HepG2 (cell line): ENCODE data around the gene ADORA2B. TPM values are rescaled to one million over a fixed set of nuclear protein-coding genes. Genes with fewer than 3 reads are reported as not detected.

Experiments used
- AKNA ChIP-seq: sonication (generic); formaldehyde crosslinking; IDR thresholded peaks from 2 replicates; pipeline ENCODE4 v1.4.0; 2020; ENCODE audit warnings: missing genetic modification reagents, borderline replicate concordance
- HNRNPK ChIP-seq: fragments of 200-400 bp; formaldehyde crosslinking; IDR thresholded peaks from 2 replicates; pipeline ENCODE4 v1.6.1; 2018; ENCODE audit warnings: low read length, low read depth, moderate library complexity, mild to moderate bottlenecking; ENCODE audit not compliant: poor library complexity, severe bottlenecking
- KDM6A ChIP-seq: IDR thresholded peaks from 2 replicates; pipeline ENCODE4 v1.6.1; 2016; ENCODE audit warnings: low read depth
- KLF12 ChIP-seq: sonication (generic); formaldehyde crosslinking; IDR thresholded peaks from 2 replicates; pipeline ENCODE4 v1.4.0; 2020; ENCODE audit warnings: missing genetic modification reagents, borderline replicate concordance
- LCORL ChIP-seq, 2 experiments: fragments of 450-650 bp in 1 of 2; sonication (generic) in 1 of 2; formaldehyde crosslinking in 1 of 2; IDR thresholded peaks; 2 replicates each; pipeline versions ENCODE4 v1.5.0 to v1.6.1; 2017 to 2020; ENCODE audit warnings: antibody characterized with exemption in 1 of 2, missing genetic modification reagents in 1 of 2
- SP2 ChIP-seq: sonication (generic); formaldehyde crosslinking; IDR thresholded peaks from 2 replicates; pipeline ENCODE4 v1.5.1; 2020; ENCODE audit warnings: mild to moderate bottlenecking, missing genetic modification reagents
- TRAFD1 ChIP-seq: sonication (generic); formaldehyde crosslinking; IDR thresholded peaks from 2 replicates; pipeline ENCODE4 v1.5.1; 2020; ENCODE audit warnings: missing genetic modification reagents, mild to moderate bottlenecking, borderline replicate concordance
- TRIM22 ChIP-seq: fragments of 450-650 bp; IDR thresholded peaks from 2 replicates; pipeline ENCODE4 v1.6.1; 2017
- U2AF1 ChIP-seq: fragments of 200-400 bp; formaldehyde crosslinking; optimal IDR thresholded peaks from 2 replicates; pipeline ENCODE3; 2017; ENCODE audit warnings: mild to moderate bottlenecking, low read depth, low read length
- ZBTB3 ChIP-seq: sonication (generic); formaldehyde crosslinking; IDR thresholded peaks from 2 replicates; pipeline ENCODE4 v1.4.0; 2020; ENCODE audit warnings: low read depth, mild to moderate bottlenecking, moderate library complexity, missing genetic modification reagents, borderline replicate concordance
- ZFP36L1 ChIP-seq: sonication (generic); formaldehyde crosslinking; IDR thresholded peaks from 2 replicates; pipeline ENCODE4 v1.8.0; 2022; ENCODE audit warnings: mild to moderate bottlenecking, missing genetic modification reagents, moderate library complexity
- ZNF441 ChIP-seq: sonication (generic); formaldehyde crosslinking; IDR thresholded peaks from 2 replicates; pipeline ENCODE4 v1.7.0; 2021; ENCODE audit warnings: missing genetic modification reagents, borderline replicate concordance
- ZNF546 ChIP-seq: sonication (generic); formaldehyde crosslinking; conservative IDR thresholded peaks from 2 replicates; pipeline ENCODE4 v1.8.1; 2023; ENCODE audit warnings: mild to moderate bottlenecking, missing genetic modification reagents
- ZNF598 ChIP-seq: sonication (generic); formaldehyde crosslinking; IDR thresholded peaks from 2 replicates; pipeline ENCODE4 v1.5.1; 2020; ENCODE audit warnings: mild to moderate bottlenecking, missing genetic modification reagents, borderline replicate concordance
- ZNF879 ChIP-seq: sonication (generic); formaldehyde crosslinking; IDR thresholded peaks from 2 replicates; pipeline ENCODE4 v1.8.1; 2023; ENCODE audit warnings: missing genetic modification reagents
- polyA plus RNA-seq, 8 experiments: library from polyadenylated mRNA; depleted of rRNA in 3 of 8; stranded (reverse) in 7 of 8; unstranded in 1 of 8; fragments of >200 nt; fragmentation: Illumina TruSeq in 4 of 8; extraction: Trizol in 4 of 8; gene quantifications; 2 replicates each; pipeline versions ENCODE4 v1.2.1 to v1.2.3, GENCODE V29; 2011 to 2016; ENCODE audit warnings: low read depth in 4 of 8, missing spikeins in 1 of 8, mixed read lengths in 1 of 8; ENCODE audit not compliant: insufficient read depth in 1 of 8
- total RNA-seq, 5 experiments: library from RNA; depleted of rRNA; stranded (reverse); fragments of >200 nt; fragmentation: Illumina TruSeq; extraction: Trizol; gene quantifications; 2 replicates each; pipeline ENCODE4 v1.2.3, GENCODE V29; 2016; ENCODE audit warnings: low read depth in 1 of 5
- TF ChIP-seq, protein P1 (sequence below): IDR thresholded peaks from 2 replicates; pipeline ENCODE4 v1.6.1; 2016; ENCODE audit warnings: mild to moderate bottlenecking, missing biosample characterization, missing genetic modification reagents
- TF ChIP-seq, protein P2 (sequence below): IDR thresholded peaks from 2 replicates; pipeline ENCODE4 v1.6.1; 2016; ENCODE audit warnings: missing compliant biosample characterization, missing genetic modification reagents, borderline replicate concordance
- TF ChIP-seq, protein P3 (sequence below): sonication (generic); formaldehyde crosslinking; IDR thresholded peaks from 2 replicates; pipeline ENCODE4 v1.5.0; 2020; ENCODE audit warnings: mild to moderate bottlenecking, low read depth, missing genetic modification reagents, borderline replicate concordance

Gene ADORA2B
- total and polyA plus RNA-seq, 2 of the 13 experiments (the other 11 are each of a cell fraction or from before 2014, with no cell fraction given): 10.4 to 20.0 TPM

DNA sequence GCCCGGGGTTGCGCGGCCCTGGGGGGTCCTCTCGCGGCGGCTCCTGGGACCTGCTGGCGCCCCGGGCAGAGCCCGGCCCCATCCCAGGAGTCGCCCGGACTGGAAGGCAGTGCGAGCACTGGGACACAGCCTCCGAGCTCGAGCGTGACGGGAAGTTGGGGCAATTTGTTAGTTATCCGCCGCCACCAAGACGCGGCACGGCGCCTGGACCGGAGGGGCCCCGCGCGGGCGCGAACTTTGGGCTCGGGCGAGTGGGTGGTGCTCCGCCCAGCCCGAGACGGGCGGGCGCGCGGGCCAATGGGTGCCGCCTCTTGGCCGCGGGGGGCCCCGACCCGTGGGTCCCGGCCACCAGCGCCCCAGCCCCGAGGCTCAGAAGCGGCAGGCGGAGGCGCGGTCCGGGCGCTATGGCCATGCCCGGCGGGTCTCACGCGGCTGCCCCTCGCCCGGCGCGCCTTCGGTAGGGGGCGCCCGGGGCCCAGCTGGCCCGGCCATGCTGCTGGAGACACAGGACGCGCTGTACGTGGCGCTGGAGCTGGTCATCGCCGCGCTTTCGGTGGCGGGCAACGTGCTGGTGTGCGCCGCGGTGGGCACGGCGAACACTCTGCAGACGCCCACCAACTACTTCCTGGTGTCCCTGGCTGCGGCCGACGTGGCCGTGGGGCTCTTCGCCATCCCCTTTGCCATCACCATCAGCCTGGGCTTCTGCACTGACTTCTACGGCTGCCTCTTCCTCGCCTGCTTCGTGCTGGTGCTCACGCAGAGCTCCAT lies at the start of gene ADORA2B (continued):
- TF ChIP-seq ZNF546 (CRISPR knock-in tag): peak; percentile 83; the same call in 1 of the 2 replicates
- TF ChIP-seq, protein P1, sequence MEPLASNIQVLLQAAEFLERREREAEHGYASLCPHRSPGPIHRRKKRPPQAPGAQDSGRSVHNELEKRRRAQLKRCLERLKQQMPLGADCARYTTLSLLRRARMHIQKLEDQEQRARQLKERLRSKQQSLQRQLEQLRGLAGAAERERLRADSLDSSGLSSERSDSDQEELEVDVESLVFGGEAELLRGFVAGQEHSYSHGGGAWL (CRISPR knock-in tag): no peak; the same call in 1 of the 2 replicates
- no peak for TF ChIP-seq TRIM22
- TF ChIP-seq, protein P2, sequence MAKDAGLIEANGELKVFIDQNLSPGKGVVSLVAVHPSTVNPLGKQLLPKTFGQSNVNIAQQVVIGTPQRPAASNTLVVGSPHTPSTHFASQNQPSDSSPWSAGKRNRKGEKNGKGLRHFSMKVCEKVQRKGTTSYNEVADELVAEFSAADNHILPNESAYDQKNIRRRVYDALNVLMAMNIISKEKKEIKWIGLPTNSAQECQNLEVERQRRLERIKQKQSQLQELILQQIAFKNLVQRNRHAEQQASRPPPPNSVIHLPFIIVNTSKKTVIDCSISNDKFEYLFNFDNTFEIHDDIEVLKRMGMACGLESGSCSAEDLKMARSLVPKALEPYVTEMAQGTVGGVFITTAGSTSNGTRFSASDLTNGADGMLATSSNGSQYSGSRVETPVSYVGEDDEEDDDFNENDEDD (CRISPR knock-in tag): peak; percentile 89; the same call in 1 of the 2 replicates
- no peak for TF ChIP-seq LCORL (IDR thresholded peaks at IDR 0.05)
- peak; percentile 58; the same call in 1 of the 2 replicates for TF ChIP-seq LCORL (CRISPR knock-in tag; IDR thresholded peaks at IDR 0.05)
- TF ChIP-seq TRAFD1 (CRISPR knock-in tag): no peak
- no peak for TF ChIP-seq ZFP36L1
- TF ChIP-seq SP2 (CRISPR knock-in tag): peak; percentile 77
- no peak for TF ChIP-seq ZBTB3 (CRISPR knock-in tag)
- peak; percentile 89; the same call in 1 of the 2 replicates for TF ChIP-seq ZNF879
- TF ChIP-seq, protein P3, sequence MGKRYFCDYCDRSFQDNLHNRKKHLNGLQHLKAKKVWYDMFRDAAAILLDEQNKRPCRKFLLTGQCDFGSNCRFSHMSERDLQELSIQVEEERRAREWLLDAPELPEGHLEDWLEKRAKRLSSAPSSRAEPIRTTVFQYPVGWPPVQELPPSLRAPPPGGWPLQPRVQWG (CRISPR knock-in tag): no peak
- no peak for TF ChIP-seq HNRNPK
- no peak for TF ChIP-seq ZNF598
- TF ChIP-seq KLF12 (CRISPR knock-in tag): no peak
- no peak for TF ChIP-seq KDM6A (CRISPR knock-in tag)
- TF ChIP-seq ZNF441: peak; percentile 83
- peak; percentile 82 for TF ChIP-seq U2AF1
- no peak for TF ChIP-seq AKNA (CRISPR knock-in tag)
